Fibroblast of the aortic adventitia (primary cell): ENCODE data around the gene JARID2. TPM values are rescaled to one million over a fixed set of nuclear protein-coding genes. Genes with fewer than 3 reads are reported as not detected.

ENCODE experiments used
- DNase-seq: peaks from one replicate; pipeline ENCODE4 v3.0.0-alpha.2; 2010; ENCODE audit warnings: low read depth
- H3K4me3 ChIP-seq: 2 replicates; pipeline ENCODE4 v1.5.1; 2011; ENCODE audit warnings: low read depth, mild to moderate bottlenecking, control low read depth, low read length, moderate library complexity
- CTCF ChIP-seq: IDR thresholded peaks from 2 replicates; pipeline ENCODE4 v1.5.1; 2011; ENCODE audit warnings: mild to moderate bottlenecking, low read length, control low read depth, inconsistent platforms; ENCODE audit not compliant: insufficient read depth
- total RNA-seq: library from RNA; depleted of rRNA; stranded (reverse); fragments of >200 nt; gene quantifications from 2 replicates; pipeline ENCODE4 v1.2.3, GENCODE V29; 2012; ENCODE audit warnings: low replicate concordance

JARID2 gene
- total RNA-seq, 1 donor: 8.3 TPM

- no peak for TF ChIP-seq CTCF
- DNase-seq: no peak
Observed at GRCh38 chr6:15325540-15325955, 79.7 kb downstream of the JARID2 start.

GRCh38 chr6:15326067-15326614, 80.3 kb downstream of the JARID2 start:
- H3K4me3 ChIP-seq: no peak overlapping the region
- DNase-seq: no peak
- no peak for TF ChIP-seq CTCF

More at GRCh38 chr6:15325540-15325955, 79.7 kb downstream of the JARID2 start:
- H3K4me3 ChIP-seq: no peak overlapping the region

GRCh38 chr6:15327271-15327670, 81.4 kb downstream of the JARID2 start:
- peak; percentile 18 for DNase-seq
- peak; percentile 15 for TF ChIP-seq CTCF
- no peak overlapping the region for H3K4me3 ChIP-seq

GRCh38 chr6:15329197-15329671, 83.4 kb downstream of the JARID2 start:
- H3K4me3 ChIP-seq: no peak overlapping the region
- TF ChIP-seq CTCF: no peak
- peak; percentile 97 for DNase-seq

GRCh38 chr6:15330174-15330944, 84.5 kb downstream of the JARID2 start:
- TF ChIP-seq CTCF: no peak
- peak; percentile 69 for DNase-seq
- no peak overlapping the region for H3K4me3 ChIP-seq

- no peak overlapping the region for H3K4me3 ChIP-seq
- DNase-seq: peak; percentile 21
- no peak for TF ChIP-seq CTCF
Observed at GRCh38 chr6:15331143-15331542, 85.3 kb downstream of the JARID2 start.
